DND-41 (cell line): ENCODE measurements around the gene GNLY.

ENCODE experiments used
- ATAC-seq: fragments of 200-7000 bp; cut with Tn5 transposase; 3 replicates; pipeline ENCODE4 v1.9.1; 2021; ENCODE audit warnings: low read depth; ENCODE audit not compliant: insufficient read depth
- DNase-seq: peaks from one replicate; pipeline ENCODE4 v3.0.0-alpha.2; 2020
- H2AFZ ChIP-seq: 2 replicates; pipeline ENCODE4 v1.6.0; 2012; ENCODE audit warnings: low read depth, low read length
- H3K27ac ChIP-seq: 2 replicates; pipeline ENCODE4 v1.5.1; 2012; ENCODE audit warnings: low read length, inconsistent platforms
- H3K27me3 ChIP-seq: fragments of 200-600 bp; sonication (generic); 2 replicates; pipeline ENCODE4 v1.6.0; 2012; ENCODE audit warnings: low read length, mild to moderate bottlenecking, inconsistent platforms; ENCODE audit not compliant: insufficient read depth, poor library complexity
- H3K36me3 ChIP-seq: 2 replicates; pipeline ENCODE4 v1.5.1; 2012; ENCODE audit warnings: low read length, inconsistent platforms; ENCODE audit not compliant: insufficient read depth
- H3K4me1 ChIP-seq: 2 replicates; pipeline ENCODE4 v1.5.1; 2012; ENCODE audit warnings: mild to moderate bottlenecking, low read length; ENCODE audit not compliant: insufficient read depth
- H3K4me2 ChIP-seq: 2 replicates; pipeline ENCODE4 v1.6.0; 2012; ENCODE audit warnings: mild to moderate bottlenecking, moderate library complexity, low read length, inconsistent platforms; ENCODE audit not compliant: insufficient read depth
- H3K4me3 ChIP-seq, 2 experiments: fragments of 200-600 bp in 1 of 2; shearing (Covaris generic) in 1 of 2; 2 replicates each; pipeline ENCODE4 v1.5.1; 2012 to 2016; ENCODE audit warnings: inconsistent platforms in 2 of 2, low read length in 2 of 2, mild to moderate bottlenecking in 2 of 2, low read depth in 1 of 2, moderate library complexity in 1 of 2
- H3K79me2 ChIP-seq: 2 replicates; pipeline ENCODE4 v1.6.0; 2012; ENCODE audit warnings: low read length, inconsistent platforms; ENCODE audit not compliant: insufficient read depth
- H3K9ac ChIP-seq: 2 replicates; pipeline ENCODE4 v1.6.0; 2012; ENCODE audit warnings: low read depth, mild to moderate bottlenecking, inconsistent platforms, low read length, moderate library complexity
- H3K9me3 ChIP-seq: 2 replicates; pipeline ENCODE4 v1.5.1; 2012; ENCODE audit warnings: low read length, moderate library complexity, mild to moderate bottlenecking, inconsistent platforms; ENCODE audit not compliant: insufficient read depth, severe bottlenecking
- H4K20me1 ChIP-seq: 2 replicates; pipeline ENCODE4 v1.6.0; 2012; ENCODE audit warnings: low read length; ENCODE audit not compliant: insufficient read depth
- CTCF ChIP-seq: IDR thresholded peaks from 2 replicates; pipeline ENCODE4 v1.5.1; 2012; ENCODE audit warnings: borderline replicate concordance, low read length, moderate library complexity, mild to moderate bottlenecking; ENCODE audit not compliant: poor library complexity, severe bottlenecking; ENCODE audit errors: extremely low read depth
- EZH2 ChIP-seq: IDR thresholded peaks from 3 replicates; pipeline ENCODE4 v1.6.1; 2012; ENCODE audit warnings: borderline replicate concordance, low read depth, mild to moderate bottlenecking, moderate library complexity, low read length, inconsistent platforms; ENCODE audit not compliant: severe bottlenecking

GNLY gene

GRCh38 chr2:85684380-85684779 lies 9.8 kb upstream of the GNLY start:
- no peak overlapping the region for H3K27ac ChIP-seq
- no peak overlapping the region for H2AFZ ChIP-seq
- H3K36me3 ChIP-seq: no peaks in the 10 kb centered on the region
- no peaks in the 10 kb centered on the region for H3K4me1 ChIP-seq
- H3K79me2 ChIP-seq: no peaks in the 10 kb centered on the region
- H3K27me3 ChIP-seq: no peaks in the 10 kb centered on the region
- ATAC-seq (0 out of 3 replicates have a peak, but pooled peaks have one; percentile 19), DNase-seq (no peak)
- no peak overlapping the region for H3K4me2 ChIP-seq
- H3K4me3 ChIP-seq: no peak overlapping the region
- H3K9ac ChIP-seq: no peak overlapping the region
- TF ChIP-seq EZH2: no peak
- no peak for TF ChIP-seq CTCF
- H4K20me1 ChIP-seq: no peaks in the 10 kb centered on the region
- H3K9me3 ChIP-seq: no peaks in the 10 kb centered on the region

GRCh38 chr2:85684806-85685205 lies 9.4 kb upstream of the GNLY start:
- ATAC-seq: peak; percentile 9; the same call in 1 of the 3 replicates
- no peaks in the 10 kb centered on the region for H3K4me1 ChIP-seq
- H3K79me2 ChIP-seq: no peaks in the 10 kb centered on the region
- no peaks in the 10 kb centered on the region for H3K9me3 ChIP-seq
- no peak overlapping the region for H3K4me3 ChIP-seq
- no peaks in the 10 kb centered on the region for H3K36me3 ChIP-seq
- no peak for DNase-seq
- no peak overlapping the region for H3K27ac ChIP-seq
- H4K20me1 ChIP-seq: no peaks in the 10 kb centered on the region
- H3K4me2 ChIP-seq: no peak overlapping the region
- H3K9ac ChIP-seq: no peak overlapping the region
- H3K27me3 ChIP-seq: no peaks in the 10 kb centered on the region
- no peak overlapping the region for H2AFZ ChIP-seq
- TF ChIP-seq EZH2: no peak
- no peak for TF ChIP-seq CTCF

DNA sequence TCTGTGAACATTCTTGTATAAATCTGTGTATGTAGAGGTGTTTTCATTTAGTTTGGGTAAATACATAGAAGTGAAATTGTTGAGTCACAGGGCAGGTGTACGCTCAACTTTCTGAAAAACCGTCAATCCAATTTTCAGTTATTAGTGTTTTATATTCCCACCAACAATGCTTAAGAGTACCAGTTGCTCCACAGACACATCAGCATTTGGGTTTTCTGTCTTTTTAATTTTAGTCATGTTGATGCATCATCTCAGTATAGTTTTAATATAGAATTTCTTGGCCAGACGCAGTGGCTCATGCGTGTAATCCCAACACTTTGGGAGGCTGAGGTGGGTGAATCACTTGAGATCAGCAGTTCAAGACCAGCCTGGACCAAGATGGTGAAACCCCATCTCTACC lies 3.2 kb upstream of the GNLY start:
- DNase-seq (no peak), ATAC-seq (no peak)
- H3K79me2 ChIP-seq: no peaks in the 10 kb centered on the region
- H3K9me3 ChIP-seq: no peaks in the 10 kb centered on the region
- H4K20me1 ChIP-seq: no peaks in the 10 kb centered on the region
- H3K9ac ChIP-seq: no peak overlapping the region
- H3K36me3 ChIP-seq: no peaks in the 10 kb centered on the region
- no peak overlapping the region for H2AFZ ChIP-seq
- H3K4me3 ChIP-seq: no peak overlapping the region
- H3K27ac ChIP-seq: no peak overlapping the region
- H3K4me2 ChIP-seq: no peak overlapping the region
- H3K4me1 ChIP-seq: no peaks in the 10 kb centered on the region
- TF ChIP-seq CTCF (no peak), EZH2 (no peak)
- no peaks in the 10 kb centered on the region for H3K27me3 ChIP-seq
